HG03565 (cell line): Measurements from ENCODE around the gene ALS2.
"Not testable (repeated sequence)": the region's sequence is repeated elsewhere in the genome, so short reads cannot be mapped to it uniquely, and the experiment has no call there.

Source experiments
- ATAC-seq: cut with Tn5 transposase; IDR thresholded peaks from one replicate; pipeline ENCODE4 v1.9.1; 2021; ENCODE audit warnings: mild to moderate bottlenecking, moderate library complexity; ENCODE audit not compliant: unreplicated experiment

The ALS2 gene

DNA sequence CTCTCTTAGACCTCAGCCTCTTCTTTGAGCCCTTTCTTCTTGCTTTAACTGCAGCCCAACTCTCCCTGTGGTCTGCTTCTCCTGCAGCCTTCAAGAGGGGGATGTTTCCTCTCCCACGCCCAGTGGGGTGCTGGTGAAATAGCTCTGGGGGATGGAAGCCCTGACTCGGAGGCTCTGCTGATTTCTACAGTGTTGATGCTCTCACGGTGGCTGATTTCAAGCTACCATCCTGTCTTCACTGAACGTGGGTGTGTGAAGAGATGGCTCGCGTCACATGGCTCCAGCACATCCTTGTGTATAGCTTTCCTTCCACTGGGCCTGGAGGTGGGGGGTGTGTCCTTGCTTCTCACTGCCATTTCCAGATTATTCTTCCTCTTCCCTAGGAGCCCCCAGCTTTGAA is 102.3 kb downstream of the ALS2 start:
- ATAC-seq = no peak

DNA sequence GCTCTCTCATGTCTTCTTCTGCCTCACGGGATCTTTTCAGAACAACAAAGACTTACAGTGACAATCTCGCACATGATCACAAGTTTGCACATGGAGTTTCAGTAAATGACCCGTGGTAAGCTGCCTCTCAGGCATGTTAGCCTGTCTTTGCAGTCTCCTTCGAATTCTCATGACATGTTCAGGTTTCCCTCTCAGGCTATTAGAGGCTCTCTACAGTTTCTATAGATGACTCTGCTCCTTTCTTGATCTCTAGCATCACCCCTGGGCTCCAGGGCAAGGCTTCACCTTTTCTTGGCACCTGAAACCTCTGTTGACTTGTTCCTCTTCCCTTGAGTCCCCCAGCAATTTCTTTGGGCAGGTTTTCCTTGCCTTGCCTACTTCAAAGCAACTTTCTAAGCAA is 105.3 kb downstream of the ALS2 start:
- no peak for ATAC-seq

DNA sequence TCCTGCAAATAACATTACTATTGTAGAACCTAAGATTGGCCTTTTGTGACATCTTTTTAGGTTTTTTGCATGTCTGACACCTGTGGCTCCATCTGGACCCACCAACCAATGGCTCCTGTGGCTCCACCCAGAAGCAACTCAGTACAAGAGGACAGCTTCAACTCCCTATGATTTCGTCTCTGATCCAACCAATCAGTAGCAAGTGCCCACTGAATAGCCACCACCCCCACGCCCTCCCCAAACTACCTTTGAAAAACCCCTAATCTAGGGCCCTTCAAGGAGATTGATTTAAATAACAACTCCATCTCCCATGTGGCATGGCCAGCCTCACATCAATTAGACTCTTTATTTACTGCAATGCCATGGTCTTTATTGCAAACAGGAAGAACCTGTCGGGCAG is 105.9 kb downstream of the ALS2 start:
- ATAC-seq = no peak

DNA sequence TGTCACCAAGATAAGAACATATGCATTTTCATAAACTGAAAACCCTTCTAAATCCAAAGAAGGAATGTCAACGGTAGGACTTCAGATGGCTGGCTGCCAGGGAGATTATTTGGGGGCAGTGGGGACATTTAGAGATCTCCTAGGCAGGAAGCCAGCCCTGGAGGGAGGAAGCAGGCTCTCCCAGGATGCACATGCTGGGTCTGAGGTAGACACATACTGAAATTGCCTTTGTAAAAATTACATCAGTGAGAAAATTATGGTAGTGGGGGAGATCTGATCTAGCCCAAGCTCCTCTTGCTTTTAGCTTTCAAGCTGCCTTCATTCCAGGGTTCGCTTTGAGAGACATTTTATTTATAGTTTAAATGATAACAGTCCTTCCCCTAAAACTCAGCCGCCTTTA is 106.4 kb downstream of the ALS2 start:
- no peak for ATAC-seq

DNA sequence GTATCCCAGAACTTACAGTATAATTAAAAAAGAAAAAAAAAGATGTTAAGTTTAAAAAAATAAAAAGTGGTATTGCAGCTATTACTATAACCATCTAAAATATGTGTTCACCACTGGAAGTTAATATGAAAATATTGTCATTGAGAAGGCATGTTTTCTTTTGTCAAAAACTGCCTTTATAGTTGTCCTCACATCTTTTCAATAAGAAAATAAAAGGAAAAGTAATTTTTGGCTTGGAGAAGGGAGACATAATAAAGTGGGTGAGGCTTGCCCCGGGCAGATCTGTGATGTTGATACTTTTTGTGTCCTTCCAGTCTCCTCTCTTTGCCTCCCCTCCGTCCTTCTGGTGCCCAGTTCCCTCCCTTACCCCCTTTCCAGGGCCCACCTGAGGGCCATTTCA is 107.2 kb downstream of the ALS2 start:
- no peak for ATAC-seq

DNA sequence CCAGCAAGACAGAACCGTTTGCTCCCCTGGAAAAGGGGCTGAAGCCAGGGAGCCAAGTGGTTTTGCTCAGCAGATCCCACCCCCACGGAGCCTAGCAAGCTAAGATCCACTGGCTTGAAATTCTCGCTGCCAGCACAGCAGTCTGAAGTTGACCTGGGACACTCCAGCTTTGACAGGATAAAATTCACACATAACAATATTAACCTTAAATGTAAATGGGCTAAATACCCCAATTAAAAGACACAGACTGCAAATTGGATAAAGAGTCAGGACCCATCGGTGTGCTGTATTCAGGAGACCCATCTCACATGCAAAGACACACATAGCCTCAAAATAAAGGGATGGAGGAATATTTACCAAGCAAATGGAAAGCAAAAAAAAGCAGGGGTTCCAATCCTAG is 109.5 kb downstream of the ALS2 start:
- not testable (repeated sequence) for ATAC-seq

DNA sequence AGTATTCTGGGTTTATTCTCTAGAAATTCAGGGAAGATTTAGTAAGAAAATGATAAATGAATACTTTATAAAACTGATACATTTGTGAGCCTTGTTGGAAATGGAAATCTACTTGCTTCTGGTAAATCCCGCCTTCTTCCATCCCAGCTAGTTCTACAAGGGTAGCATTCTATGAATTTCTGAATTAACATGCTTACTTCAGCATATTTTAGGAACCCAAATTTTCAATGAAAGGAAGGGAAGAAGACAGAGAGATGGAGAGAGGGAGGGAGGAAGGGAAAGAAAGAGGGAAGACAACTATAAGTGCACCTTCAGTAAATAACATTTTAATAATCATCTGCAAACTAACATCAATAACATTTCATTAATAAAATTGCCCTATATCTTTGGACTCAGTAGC is 110.9 kb downstream of the ALS2 start:
- ATAC-seq = no peak

DNA sequence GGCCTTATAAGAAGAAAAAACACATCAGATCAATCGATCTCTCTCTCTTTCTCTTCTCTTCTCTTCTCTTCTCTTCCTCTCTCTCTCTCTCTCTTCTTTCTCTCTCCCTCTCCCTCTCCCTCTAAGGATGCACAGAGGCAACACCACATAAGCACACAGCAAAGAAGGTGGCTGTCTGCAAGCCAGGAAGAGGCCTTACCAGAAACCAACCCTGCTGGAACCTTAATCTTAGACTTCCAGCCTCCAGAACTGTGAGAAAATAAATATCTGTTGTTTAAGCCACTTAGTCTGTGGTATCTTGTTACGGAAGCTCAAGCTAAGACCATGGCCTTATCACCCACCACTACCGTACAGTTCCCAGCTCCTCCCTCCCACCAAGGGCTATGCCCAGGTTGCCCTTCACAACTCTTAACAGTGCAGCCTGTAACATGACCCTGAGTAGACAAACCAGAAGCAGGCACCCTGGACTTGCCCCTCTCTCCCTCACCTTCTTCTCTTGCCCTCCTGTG is 112.3 kb downstream of the ALS2 start:
- no peak for ATAC-seq

DNA sequence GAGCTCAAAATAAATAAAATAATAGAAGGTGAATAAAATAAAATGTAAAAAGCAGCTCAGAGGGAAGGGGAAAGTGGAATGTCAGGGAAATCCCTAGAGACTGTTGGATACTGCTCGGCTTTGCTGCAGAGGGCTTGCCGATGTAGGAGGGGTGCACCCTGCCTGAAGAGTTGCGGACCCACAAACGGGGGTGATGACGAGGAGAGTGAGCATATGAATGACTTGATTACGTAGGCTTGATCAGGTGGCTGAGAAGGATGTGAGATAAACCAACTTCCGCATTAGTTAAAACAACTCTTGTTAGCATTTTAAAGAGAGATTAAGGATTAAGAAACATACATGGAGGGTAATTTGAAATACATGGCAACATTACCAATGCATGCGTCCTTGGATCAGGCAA is 116.4 kb downstream of the ALS2 start:
- no peak for ATAC-seq

DNA sequence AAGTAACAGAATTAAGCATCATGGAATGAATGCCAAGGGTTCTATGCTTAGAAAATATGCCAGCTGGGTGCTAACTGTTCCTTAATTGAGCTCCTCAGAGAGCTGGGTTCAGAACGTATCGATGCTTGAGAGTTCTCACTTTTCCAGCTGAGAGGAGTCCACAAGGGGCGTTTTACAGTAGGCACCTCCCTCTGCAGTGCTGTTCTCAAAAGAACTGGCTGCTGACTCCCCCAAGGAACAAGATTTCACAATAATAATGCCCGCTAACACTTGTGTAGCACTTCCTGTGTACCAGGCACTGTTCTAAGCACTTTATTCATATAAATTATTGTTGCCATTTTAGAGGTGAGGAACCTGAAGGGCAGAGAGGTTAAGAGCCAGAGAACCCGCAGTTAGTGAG is 119.4 kb downstream of the ALS2 start:
- ATAC-seq = no peak

DNA sequence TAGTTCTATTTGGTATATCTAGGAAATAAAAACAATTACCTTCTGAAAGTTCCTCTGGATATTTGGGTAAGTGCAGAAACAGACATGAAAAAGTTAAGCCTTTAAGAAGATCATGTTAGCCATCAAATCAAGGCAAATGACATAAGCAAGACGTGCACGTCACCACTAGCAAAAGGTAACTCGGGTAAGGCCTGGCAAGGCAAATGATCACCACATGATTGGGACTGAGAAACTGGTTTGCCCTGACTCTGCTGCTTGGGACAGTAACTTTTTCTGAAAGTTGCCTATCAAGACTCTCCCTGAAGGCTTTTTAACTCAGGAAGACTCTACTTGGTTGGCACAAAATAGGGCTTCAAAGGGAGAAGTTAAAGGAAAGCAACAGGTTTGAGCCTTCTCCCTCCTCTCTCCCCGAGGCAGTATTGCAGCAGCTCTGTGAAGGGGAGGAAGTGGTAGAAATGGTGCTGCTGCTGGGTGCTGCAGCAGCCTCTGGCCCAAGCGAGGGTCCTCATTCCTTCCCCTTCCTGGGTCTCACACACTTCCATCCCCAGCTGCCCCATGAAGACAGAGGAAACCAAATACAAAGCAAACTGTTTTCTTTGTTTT is 120.3 kb downstream of the ALS2 start:
- ATAC-seq = no peak

DNA sequence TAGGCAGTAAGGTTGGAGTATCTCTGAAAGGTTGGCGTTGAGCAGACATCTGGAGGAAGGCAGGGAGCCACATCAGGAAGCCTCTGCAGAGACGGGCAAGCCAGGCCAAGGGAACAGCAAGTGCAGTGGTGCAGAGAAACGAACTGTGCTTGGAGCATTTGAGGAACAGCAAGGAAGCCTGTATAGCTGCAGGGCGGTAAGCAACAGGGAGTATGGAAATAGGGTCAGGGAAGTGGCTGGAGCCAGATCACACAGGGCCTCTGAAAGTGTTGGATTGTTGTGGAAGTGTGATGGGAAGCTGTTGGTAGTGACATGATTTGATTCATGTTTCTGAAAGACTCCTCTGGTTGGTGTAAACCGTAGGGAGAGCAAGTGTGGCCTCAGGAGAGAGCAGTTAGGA is 124.0 kb downstream of the ALS2 start:
- ATAC-seq = no peak

DNA sequence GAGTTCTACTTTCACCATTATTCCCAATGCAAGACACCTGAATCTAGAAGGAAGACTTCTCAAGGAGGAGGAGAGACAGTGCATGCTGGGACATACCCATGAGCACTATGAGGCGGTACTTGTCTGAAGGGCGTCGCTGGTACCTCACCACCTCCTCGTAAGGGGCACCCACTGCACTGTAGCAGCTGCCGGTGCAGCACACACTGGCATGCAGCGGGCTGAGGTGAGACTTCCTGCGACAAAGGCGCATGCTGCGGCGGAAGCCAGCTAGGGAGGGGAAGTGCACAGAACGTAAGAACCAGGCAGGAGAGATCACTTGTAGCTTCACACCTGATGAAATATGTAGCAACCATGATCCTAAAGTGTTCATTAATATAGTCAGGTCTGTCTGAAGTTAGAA is 124.6 kb downstream of the ALS2 start:
- ATAC-seq = no peak

DNA sequence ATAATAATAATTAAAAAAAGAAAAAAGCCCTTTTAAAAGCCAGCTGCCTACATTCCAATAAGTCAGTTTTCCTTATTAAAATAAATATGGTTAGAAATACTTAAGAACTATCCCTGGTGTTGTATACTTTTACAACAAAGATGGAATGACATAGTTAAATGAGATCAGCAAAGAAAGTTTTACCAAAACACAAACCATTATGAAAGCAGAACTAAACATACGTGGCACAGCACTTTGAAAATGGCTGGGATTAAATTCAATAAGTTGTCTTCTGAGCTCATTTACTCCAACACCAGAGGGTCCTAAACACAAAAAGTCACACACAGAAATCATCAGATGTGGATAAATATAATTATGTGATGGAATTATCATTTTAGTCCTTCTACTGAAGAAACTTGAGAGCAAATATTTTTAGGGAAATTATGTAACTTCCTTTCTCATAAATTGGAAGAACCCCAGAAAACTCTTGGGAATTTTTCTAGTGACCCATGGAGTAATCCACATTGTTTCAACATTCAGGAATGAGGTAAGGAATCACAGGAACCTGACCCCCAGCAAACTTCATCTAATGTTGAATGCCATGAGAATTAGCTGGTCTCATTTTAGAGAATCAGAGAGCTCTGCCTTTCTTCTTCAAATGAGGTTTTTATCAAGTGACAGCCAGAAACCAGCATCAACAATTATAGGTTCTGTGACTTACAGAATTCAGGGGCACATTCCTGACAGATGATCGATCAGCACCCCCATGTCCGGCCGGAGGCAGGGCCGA is 125.9 kb downstream of the ALS2 start:
- no peak for ATAC-seq

DNA sequence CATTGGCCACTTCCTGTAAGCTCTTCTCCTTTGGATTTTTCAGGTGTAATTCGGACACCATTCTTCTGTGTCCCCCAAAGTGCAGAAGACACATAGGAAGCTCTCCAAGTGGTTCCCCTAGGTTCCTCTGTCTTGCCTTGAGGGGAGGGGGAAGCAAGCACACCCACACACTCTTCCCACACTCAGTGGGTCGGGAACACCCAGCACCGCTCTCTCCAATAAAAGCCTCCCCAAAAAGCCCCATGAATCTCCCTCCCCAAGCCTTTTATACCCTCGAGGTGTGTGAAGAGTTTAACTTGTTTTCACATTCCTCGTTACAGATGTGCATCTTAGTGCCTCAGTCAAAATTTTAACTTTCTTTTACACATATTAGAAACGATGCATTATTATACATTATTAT is 127.5 kb downstream of the ALS2 start:
- ATAC-seq = no peak
